ENCODE measurements around the gene SLC25A41.
A peak's percentile ranks its signal among the peaks of the same experiment; 100 is the strongest.
"Not testable (repeated sequence)": the region's sequence is repeated elsewhere in the genome, so short reads cannot be mapped to it uniquely, and the experiment has no call there.

SLC25A41 gene

GRCh38 chr19:6433165-6433564, 398 bp downstream of the SLC25A41 start:
- ChIA-PET CTCF (no interaction called here), POLR2A (ENCODE audit: low non-redundant PET) (no interaction called here)
- no peak for TF ChIP-seq CTCF (conservative IDR thresholded peaks at IDR 0.05; ENCODE audit: low read depth)
- no peak overlapping the region for H3K27ac ChIP-seq
- no peak for DNase-seq (ENCODE audit: low spot score)

- no peak for TF ChIP-seq CTCF (conservative IDR thresholded peaks at IDR 0.05; ENCODE audit: low read depth)
- DNase-seq (ENCODE audit: low spot score) = no peak
- ChIA-PET CTCF (no interaction called here), POLR2A (ENCODE audit: low non-redundant PET) (no interaction called here)
- no peak overlapping the region for H3K27ac ChIP-seq
Measured at GRCh38 chr19:6431891-6432290, 1.7 kb downstream of the SLC25A41 start.

DNA sequence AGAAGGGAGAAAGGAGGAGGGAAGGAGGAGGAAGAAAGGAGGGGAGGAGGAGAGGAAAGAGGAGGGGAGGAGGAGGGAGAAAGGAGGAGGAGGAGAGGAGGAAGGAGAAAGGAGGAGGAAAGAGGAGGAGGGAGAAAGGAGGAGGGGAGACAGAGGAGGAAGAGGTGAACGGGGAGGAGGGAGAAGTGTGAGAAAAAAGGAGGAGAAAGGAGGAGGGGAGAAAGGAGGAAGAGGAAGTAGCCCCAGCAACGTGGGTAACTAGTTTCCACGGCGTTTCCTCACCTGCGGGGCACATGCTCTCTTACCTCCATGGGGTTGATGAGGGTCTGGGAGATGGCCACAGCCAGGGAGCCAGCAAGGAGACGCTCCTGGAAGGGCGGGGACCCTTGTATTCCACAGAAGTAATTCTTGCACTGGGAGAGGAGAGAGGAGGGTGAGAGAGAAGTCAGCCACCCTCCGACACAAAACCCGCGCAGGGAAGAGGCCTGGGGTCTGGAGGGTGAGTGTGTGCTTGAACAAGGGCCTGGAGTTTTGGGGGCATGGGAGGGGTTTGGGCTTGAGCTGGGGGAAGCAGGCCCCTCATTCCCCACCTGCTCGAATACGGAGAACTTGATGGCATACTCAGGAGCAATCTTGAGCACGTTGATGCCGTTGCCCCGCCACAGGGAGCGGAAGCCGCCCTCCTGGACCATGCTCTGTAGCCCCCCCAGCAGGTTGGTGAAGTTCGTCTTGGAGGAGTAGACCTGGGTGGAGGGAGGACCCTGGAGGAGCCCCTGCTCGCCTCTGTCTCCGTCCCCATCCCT, 3.9 kb downstream of the SLC25A41 start:
- no peak for DNase-seq (ENCODE audit: low spot score)
- H3K27ac ChIP-seq = no peak overlapping the region
- ChIA-PET CTCF (interaction anchor here (0.6 kb wide), 1 partner anchor 454 kb away, joined by 3 read pairs; no protein-coding TSS in a partner anchor), POLR2A (ENCODE audit: low non-redundant PET) (no interaction called here)
- TF ChIP-seq CTCF (conservative IDR thresholded peaks at IDR 0.05; ENCODE audit: low read depth) = no peak

DNA sequence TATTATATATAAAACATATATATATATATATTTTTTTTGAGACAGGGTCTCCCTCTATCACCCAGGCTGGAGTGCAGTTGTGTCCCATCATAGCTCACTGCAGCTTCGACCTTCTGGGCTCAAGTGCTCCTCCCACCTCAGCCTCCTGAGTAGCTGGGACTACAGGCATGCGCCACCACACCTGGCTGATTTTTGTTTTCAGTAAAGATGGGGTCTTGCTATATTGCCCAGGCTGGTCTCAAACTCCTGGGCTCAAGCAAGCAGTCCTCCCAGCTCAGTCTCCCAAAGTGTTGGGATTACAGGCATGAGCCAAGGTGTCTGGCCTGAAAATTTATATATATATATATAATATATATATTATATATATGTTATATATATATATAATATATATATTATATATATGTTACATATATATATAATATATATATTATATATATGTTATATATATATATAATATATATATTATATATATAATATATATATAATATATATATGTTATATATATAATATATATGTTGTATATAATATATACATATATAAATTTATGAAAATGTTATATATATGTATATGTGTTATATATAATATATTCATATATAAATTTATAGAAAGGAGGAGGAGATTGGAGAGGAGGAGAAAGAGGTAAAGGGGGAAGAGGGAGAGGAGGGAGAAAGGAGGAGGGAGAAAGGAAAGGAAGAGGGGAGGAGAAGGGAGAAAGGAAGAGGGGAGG, 4.7 kb downstream of the SLC25A41 start:
- DNase-seq (ENCODE audit: low spot score); H3K27ac ChIP-seq; CTCF ChIA-PET; POLR2A ChIA-PET (ENCODE audit: low non-redundant PET): not testable (repeated sequence)

GRCh38 chr19:6427131-6427530, 6.4 kb downstream of the SLC25A41 start:
- H3K27ac ChIP-seq = no peak overlapping the region
- ChIA-PET POLR2A (ENCODE audit: low non-redundant PET) (no interaction called here), CTCF (no interaction called here)
- no peak for TF ChIP-seq CTCF (conservative IDR thresholded peaks at IDR 0.05; ENCODE audit: low read depth)
- DNase-seq (ENCODE audit: low spot score) = no peak

GRCh38 chr19:6425732-6426620, 7.6 kb downstream of the SLC25A41 start:
- ChIA-PET POLR2A (ENCODE audit: low non-redundant PET) (no interaction called here), CTCF (no interaction called here)
- peak overlapping the region; percentile 83 for H3K27ac ChIP-seq
- no peak for TF ChIP-seq CTCF (conservative IDR thresholded peaks at IDR 0.05; ENCODE audit: low read depth)
- no peak for DNase-seq (ENCODE audit: low spot score)

Measured in RWPE1 (cell line).